NCI-H345 treated with DMSO at 0.1 percent for 48 hours (cell line): ENCODE measurements around the gene FKBP10.
"Not testable (repeated sequence)": the region's sequence is repeated elsewhere in the genome, so short reads cannot be mapped to it uniquely, and the experiment has no call there.

Source experiments
- DNase-seq: peaks from one replicate; lab custom pipeline; 2025; ENCODE audit not compliant: unreplicated experiment; lab: John Stamatoyannopoulos, UW

FKBP10 gene

DNA sequence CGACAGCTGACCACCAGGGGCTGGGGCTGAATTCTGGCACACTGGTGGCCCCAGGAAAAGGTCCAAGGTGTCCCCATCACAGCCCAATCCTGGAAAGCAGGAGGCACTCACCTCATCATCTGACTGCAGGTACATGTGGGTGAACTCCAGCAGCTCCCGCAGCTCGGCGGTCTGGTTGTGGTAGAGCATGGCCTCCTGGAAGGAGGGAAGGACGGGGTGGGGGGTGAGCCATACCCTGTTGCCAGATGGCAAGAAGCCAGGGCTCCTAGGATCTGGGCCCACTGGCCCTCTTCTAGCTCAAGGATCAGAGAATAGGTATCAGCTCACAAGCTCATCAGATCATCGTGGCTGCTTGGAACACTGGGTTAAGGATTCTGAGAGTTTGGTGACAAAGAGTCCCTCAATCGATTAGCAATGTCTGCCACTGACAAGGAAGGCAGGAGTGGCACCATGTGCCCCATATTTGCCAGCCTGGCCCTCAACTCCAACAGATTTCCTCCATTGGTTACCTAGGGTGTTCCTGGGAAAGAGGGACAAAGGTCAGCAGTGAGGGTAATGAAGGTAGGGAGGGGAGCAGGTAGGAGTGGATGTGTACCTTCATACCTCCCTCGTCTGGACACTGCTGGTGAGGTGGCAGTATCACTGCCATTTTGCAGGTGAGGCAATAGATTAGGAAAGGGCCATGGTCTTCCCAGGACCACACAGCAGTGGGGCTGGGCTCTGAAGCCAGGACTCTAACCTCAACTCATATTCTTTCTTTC lies 5.9 kb upstream of the FKBP10 start:
- no peak for DNase-seq

DNA sequence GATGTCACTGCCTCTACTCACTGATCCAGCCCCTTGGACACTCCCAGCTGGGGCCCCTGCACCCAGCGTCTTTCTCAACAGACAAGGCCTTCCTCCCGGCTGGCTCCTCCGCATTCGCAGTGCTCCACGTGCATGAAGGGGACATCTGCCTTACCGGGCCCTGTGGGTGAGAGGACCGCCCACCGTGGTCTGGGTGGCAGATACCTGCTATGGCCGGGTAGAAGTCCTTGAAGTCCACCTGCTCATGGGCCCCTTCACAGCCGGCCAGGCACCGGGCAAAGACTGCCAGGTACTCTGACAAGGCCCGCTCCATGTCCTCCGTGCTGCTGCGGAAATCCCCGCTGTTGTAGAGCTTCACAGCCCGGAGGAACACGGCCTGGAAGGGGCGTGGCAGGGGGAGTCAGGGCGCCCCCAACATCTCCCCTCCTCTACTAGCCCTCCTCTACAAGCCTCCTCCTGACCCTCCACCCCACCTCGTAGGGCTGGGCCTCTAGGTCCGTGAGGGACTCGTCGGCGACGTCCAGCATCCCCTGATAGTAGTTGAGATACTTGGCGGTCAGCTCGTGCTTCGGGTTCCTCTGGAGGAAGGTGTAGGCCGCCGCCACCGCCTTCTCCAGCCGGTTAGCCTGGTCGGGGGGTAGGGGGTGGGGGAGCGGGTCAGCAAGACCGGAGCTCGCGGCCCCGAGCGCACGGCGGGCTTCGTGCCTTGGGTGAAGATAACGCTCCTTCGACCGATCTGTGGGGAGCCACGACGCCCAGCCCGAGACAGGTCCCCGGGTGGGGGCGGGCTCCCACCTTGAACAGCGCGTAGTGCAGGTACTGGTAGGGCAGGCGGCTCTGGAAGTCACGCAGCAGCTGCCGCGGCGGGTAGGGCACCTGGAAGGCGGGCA lies 1.9 kb upstream of the FKBP10 start:
- no peak for DNase-seq

DNA sequence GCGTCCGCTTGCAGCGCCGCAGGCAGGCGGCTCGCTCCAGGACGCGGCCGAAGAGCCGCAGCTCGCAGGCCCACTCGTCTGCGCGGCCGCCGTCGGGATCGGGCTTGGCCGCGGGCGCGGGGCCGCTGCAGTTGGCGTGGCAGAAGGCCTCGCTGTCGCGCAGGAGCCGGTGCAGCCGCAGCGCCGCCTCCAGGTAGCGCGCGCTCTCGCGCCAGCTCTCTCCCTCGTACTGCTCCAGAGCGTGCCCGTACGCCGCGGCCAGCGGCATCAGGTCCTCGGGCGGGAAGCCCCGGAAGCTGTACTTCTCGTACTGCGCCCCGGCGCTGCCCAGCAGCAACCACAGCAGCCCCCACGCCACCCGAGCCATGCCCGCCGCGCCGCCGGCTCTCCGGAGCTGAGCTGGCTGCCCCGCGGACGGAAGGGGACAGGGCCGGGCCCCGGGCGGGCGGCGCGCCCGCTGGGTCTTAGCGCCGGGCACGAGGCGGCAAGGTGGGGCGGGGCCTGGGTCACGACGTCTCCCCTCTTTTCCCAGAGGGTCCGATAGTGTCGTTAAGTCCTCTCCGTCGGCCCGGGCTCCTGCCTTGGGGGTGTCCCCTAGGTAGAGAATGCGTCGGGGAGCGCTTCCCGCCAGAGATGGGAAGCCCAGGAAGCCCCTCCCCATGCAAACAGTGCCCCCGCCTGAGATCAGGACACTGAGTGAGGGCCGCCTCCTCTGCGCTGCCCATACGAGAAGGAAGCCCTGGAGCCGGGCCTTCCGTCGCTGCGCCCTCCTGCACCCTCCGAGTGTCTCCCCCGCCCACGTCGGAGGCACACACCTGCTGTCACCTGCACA lies 1.0 kb upstream of the FKBP10 start, which contains the start of gene P3H4:
TSS of gene P3H4 (minus strand) at position 401 of the 832 bp plus-strand sequence. CDS start at position 367, 34 bp downstream.
- peak; percentile 52 for DNase-seq

DNA sequence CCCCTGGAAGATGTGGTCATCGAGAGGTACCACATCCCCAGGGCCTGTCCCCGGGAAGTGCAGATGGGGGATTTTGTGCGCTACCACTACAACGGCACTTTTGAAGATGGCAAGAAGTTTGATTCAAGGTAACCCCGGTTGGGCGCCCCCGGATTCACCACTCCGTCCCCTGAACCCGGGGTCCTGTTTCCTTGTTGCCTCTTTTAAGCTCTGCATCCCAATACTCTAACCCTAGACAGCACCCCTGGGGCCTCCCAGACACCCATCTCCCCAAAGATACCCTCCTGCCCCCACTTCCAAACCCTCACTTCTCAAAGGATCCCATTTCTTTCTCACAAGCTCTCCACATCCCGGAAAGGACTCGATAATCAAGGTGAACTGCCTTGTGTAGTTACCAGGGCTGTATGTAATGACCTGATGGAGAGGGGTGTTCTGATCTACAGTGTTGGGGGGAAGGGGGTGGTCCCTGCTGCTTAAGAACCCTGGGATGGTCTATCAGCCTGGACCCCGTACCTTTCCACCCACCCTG lies 412 bp downstream of the FKBP10 start:
- no peak for DNase-seq

DNA sequence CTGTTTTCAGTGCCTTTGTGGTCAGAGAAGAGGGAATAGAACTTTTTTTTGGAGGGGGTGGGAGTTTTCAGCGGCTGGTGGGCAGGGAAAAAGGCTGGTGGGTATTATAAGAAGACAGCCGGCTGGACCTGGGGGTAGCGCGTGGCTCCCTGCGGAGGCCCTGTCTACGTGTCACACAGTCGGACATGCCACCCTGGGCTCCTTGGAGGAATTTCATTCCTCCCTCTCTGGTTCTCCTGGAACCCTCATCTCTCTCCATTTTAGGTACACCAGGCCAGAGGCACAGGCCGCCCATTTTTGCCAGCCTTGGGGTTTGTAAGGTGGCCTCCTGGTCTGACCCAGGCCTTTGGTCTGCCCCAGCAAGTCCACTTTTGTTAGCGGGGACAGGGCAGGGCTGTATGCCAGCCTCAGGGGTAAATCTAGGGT lies 908 bp downstream of the FKBP10 start:
- no peak for DNase-seq

DNA sequence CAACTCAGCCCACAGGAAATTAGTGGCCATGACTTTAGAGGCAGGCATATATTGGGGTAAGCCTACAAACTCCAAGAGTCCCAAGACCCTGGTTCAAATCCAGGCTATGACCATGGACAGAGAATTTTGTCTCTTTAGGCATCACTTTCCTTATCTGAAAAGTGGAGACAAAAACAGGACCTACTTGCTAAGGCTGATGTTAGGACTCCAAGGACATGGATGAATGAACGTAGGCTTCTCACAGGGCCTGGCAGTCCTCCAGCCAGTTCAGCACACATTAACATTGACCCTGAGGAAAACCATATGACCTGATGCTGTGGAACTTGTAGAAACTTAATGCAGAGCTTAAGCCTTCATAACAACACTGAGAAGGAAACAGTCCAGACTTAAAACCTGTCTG lies 1.4 kb downstream of the FKBP10 start:
- DNase-seq, result no peak

DNA sequence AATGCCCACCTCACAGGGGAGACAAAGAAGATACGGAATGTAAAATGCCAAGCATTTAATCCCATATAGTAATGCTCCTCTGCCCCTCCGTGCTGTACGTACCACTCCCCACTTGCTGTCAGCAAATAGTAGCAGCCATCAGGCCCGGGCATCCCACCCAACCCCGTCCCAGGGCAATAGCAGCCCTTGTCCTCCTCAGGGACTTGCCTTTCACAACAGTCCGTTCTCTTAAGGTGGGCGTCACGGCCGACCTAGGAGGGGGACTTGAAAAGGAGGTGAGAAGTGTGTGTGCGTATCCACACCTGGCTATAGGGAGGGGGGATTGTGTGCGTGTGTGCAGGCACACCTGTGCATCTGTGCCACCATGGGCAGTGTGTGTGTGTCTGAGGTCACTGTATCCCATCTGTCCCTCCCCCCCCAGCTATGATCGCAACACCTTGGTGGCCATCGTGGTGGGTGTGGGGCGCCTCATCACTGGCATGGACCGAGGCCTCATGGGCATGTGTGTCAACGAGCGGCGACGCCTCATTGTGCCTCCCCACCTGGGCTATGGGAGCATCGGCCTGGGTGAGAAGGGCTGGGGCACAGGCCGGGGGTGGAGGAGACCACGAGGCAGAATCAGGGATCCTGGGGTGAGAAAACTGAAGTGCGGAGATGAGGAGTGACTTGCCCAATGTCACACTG lies 4.0 kb downstream of the FKBP10 start:
- no peak for DNase-seq

DNA sequence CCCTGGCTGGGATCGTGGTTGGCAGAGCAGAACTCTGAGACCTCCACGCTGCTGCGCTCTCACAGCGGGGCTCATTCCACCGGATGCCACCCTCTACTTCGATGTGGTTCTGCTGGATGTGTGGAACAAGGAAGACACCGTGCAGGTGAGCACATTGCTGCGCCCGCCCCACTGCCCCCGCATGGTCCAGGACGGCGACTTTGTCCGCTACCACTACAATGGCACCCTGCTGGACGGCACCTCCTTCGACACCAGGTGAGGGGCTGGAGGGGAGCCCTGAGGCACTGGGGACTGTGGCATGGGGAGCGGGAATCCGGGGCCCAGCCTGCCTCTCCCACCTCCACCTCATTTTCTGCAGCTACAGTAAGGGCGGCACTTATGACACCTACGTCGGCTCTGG lies 5.2 kb downstream of the FKBP10 start:
- DNase-seq, result no peak

DNA sequence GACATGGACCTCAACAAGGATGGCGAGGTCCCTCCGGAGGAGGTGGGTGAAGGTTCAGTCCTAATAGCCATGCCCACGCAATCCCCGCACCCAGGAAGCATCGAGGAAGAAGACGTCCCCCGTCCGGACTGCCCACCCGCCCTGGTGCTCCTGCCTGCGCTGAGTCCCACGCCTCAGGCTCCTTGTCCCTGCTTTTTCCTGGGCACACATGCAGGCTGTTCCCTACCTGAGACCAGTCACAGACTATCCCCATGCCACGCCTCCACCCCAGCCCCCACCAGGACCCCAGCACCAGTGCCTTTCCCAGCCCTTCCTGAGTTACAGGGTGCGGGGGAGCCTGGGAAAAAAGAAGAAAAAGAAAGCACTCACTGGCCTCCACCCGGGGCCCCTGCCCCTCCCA lies 9.0 kb downstream of the FKBP10 start:
- no peak for DNase-seq

DNA sequence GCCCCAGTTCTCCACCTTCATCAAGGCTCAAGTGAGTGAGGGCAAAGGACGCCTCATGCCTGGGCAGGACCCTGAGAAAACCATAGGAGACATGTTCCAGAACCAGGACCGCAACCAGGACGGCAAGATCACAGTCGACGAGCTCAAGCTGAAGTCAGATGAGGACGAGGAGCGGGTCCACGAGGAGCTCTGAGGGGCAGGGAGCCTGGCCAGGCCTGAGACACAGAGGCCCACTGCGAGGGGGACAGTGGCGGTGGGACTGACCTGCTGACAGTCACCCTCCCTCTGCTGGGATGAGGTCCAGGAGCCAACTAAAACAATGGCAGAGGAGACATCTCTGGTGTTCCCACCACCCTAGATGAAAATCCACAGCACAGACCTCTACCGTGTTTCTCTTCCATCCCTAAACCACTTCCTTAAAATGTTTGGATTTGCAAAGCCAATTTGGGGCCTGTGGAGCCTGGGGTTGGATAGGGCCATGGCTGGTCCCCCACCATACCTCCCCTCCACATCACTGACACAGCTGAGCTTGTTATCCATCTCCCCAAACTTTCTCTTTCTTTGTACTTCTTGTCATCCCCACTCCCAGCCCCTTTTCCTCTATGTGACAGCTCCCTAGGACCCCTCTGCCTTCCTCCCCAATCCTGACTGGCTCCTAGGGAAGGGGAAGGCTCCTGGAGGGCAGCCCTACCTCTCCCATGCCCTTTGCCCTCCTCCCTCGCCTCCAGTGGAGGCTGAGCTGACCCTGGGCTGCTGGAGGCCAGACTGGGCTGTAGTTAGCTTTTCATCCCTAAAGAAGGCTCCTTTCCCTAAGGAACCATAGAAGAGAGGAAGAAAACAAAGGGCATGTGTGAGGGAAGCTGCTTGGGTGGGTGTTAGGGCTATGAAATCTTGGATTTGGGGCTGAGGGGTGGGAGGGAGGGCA lies 9.7 kb downstream of the FKBP10 start:
- no peak for DNase-seq

DNA sequence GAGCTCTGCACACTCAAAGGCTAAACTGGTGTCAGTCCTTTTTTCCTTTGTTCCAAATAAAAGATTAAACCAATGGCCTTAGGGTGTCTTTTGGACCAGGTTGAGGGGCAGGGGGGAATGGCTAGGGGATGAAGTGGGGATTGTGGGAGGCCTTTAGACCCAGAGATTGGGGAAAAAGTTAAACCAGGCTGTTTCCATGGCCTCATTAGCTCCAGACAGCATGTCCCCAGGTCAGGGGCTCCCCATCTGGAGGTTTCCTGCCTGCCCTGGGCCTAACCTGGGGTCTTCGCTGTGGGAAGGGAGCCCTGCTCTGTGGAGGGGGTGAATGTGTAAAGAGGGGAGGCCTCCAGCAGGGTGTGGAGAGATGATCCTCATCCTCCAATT lies 10.3 kb downstream of the FKBP10 start:
- DNase-seq, result no peak

DNA sequence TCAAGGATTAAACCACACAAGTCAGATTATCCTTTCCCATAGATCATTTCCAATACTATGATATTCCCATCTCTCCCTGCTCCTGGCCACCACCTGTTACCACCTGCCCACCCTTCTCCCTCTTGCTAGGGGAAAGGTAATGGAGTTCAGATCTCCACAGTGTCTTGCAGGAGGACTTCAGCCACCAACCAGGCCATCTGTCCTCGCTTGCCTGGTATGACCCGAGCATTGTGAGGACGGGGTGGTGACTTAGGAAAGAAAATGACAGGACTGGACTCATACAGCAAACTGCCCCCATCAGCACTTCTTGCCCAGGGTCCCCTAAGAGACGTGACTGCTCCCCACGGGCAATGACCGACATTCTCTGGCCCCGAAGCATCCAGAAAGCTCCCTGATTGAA lies 10.8 kb downstream of the FKBP10 start:
- no peak for DNase-seq

DNA sequence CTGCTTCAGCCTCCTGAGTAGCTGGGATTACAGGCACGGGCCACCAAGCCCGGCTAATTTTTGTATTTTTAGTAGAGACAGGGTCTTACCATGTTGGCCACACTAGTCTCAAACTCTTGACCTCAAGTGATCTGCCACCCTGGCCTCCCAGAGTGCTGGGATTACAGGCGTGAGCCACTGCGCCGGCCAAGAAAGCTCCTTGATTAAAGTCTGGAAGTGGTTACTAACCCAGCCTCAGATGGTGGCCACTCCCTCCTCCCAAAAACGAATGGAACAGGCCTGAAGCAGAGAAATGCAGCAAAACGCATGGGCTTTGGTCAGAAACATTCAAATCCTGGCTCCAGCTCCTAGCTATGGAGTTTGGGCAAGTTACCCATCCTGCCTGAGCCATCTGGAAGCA lies 11.3 kb downstream of the FKBP10 start:
- DNase-seq, result no peak

DNA sequence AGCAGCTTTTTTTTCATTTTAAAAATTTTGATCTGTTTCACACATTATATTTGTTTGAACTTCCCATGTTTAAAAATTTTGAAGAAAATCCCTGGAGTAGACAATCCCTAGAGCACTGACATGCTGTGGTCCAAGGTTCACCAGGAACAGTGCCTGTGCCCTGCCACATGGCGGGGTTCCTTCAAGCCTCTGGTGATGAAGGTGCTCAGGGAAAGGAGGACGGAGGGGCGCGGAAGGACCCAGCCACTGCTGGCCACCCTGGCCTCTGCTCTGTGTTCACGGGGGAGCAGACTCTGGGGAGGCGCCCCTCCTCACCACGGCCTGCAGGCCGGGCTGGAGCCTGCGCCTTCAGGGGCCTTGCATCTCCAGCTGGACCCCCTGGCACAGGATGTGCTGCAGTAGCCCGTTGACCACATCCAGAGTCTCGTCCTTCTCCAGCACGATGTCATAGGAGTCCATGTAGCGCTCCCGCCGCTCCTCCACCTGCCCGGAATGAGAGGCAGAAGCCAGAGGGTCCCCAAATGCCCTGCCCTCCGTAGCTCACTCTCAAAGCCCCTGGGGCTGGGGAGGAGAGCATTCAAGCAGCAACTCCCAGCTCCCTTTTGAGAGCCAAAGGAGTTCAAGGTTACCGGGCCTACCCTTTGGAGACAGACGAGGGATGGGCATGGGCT lies 12.5 kb downstream of the FKBP10 start:
- no peak for DNase-seq

DNA sequence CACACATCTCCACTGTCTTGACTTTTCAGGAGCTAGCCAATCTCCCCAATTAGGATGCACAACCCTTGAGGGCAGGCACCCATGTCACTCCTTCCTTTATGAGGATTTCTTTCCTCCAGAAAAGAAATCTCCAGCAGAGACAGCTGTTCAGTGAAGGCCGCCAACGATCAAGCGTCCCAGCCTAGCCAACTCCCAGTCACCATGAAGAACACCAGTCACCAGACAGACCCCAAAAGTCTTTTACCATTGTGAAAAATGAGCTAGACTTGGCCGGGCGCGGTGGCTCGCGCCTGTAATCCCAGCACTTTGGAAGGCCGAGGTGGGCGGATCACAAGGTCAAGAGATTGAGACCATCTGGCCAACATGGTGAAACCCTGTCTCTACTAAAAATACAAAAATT lies 17.2 kb downstream of the FKBP10 start:
- DNase-seq, result not testable (repeated sequence)

DNA sequence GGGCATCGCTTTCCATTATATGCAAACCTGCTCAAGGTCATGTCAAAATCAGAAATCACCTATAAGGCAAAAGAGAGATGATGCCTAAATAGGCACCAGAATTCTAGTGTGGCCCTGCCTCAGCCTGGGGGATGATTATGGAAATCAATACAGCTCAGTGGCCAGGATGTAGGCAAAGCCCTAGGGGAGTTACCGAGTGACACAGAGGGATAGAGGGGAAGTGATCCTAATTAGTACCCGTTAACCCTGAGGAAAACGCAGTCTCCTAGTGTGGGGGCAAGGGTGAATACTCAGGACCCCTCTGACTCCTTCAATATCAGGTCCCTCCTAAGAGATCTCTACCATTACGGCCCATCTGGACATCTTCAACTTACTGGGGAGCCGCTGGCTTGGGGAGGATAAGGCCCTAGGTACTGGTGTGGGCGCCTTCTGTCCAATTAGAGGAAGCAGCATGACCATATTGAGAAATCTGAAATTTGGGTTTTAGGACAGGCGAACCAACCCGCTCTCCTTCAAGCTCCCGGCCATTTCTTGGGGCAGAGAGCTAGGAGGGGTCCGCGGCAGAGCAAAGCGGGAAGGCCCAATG lies 22.5 kb downstream of the FKBP10 start:
- no peak for DNase-seq

DNA sequence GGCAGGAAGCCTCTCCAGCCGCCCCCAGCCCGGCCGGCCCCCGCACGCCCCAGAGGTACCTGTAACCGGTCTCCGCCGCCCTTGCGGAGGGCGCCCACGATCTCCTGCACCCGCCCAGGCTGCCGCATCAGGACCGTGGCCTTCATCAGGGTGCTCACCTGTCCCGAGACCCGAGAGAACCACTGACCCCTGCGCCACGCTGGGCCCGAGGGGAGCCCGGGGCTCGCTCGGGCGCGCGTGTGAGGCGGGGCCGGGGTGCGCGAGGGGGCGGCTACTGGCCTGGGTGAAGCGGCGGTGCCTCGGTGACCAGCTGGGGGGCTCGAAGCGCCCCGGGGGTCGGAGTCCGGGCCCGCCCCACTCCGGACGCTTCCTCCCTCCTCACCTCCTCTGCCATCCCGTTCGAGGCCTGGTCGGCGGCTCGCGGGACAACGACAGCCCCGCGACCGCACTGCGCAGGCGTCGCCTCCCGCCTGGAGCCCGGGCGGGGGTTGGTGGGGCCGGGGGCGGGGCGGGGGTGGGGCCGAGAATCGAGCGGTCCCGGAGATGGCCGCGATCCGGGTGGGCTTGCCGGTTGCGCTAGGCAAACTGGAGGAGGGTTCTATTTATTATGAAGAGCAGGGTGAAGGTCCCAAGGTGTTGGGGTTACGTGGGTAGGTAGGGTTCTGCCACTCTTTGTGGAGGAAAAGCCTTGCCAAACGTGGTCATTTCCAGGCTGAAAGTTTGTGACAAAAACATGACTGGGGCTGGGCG lies 23.2 kb downstream of the FKBP10 start, which contains the start of gene NT5C3B:
TSS of gene NT5C3B (minus strand) at position 433 of the 750 bp plus-strand sequence. CDS start at position 394, 39 bp downstream.
- DNase-seq, result peak; percentile 24
